Activated CD4-positive, alpha-beta T cell treated with anti-CD3 and anti-CD28 coated beads for 1 hour (primary cell): ENCODE data around the gene PTAFR.
"Not testable (repeated sequence)": the region's sequence is repeated elsewhere in the genome, so short reads cannot be mapped to it uniquely, and the experiment has no call there.

Experiments used
- DNase-seq: peaks from one replicate; pipeline ENCODE4 v3.0.0-alpha.2; 2020

The PTAFR gene

DNA sequence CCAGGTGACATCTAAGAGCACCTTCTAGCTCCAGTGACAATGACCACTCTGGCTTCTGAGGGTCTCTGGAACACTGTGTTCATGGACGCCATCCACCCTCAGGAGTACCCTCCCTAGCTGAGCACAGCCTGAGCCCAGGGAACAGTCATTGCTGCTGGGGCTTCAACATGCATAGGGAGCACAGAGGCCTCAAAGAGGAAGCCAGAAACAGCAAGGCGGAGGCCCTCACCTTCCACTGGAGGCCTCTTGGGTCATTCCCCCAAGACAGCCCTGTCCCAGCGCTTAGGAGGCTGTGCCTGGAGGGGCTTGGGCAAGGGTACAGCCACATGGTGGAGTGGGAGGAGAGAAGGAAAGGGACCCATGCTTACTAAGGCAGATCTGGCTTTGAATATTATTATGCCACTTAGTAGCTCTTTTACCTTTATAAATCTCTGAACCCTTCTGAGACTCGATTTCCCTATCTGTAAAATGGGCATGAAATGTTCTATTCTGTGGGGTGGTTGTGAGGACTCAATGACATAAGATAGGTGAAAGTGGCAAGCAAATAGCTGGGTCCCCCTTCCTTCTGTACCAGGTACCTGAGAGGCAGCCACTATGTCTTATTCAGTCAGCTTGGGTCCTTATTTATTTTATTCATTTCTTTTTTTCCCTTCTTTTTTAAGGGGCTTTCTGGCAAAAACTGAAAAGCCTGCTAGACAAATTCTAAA is 32.8 kb downstream of the PTAFR start:
- DNase-seq, result no peak

GRCh38 chr1:28141685-28142084 is 34.8 kb downstream of the PTAFR start:
- DNase-seq, result no peak

DNA sequence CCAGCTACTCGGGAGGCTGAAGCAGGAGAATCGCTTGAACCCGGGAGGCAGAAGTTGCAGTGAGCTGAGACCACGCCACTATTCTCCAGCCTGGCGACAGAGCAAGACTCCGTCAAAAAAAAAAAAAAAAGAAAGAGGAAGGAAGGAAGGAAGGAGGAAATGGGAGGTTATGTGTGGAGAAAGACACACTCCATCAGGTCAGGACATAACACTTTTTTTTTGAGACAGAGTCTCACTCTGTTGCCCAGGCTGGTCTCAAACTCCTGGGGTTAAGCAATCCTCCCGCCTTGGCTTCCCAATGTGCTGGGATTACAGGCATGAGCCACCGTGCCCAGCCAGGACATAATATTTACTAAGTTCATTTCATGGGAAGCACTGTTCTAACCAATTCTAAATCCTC is 36.6 kb downstream of the PTAFR start:
- DNase-seq, result not testable (repeated sequence)

GRCh38 chr1:28139025-28139712 is 37.3 kb downstream of the PTAFR start:
- no peak for DNase-seq

GRCh38 chr1:28136922-28137613 is 39.4 kb downstream of the PTAFR start:
- DNase-seq, result no peak

DNA sequence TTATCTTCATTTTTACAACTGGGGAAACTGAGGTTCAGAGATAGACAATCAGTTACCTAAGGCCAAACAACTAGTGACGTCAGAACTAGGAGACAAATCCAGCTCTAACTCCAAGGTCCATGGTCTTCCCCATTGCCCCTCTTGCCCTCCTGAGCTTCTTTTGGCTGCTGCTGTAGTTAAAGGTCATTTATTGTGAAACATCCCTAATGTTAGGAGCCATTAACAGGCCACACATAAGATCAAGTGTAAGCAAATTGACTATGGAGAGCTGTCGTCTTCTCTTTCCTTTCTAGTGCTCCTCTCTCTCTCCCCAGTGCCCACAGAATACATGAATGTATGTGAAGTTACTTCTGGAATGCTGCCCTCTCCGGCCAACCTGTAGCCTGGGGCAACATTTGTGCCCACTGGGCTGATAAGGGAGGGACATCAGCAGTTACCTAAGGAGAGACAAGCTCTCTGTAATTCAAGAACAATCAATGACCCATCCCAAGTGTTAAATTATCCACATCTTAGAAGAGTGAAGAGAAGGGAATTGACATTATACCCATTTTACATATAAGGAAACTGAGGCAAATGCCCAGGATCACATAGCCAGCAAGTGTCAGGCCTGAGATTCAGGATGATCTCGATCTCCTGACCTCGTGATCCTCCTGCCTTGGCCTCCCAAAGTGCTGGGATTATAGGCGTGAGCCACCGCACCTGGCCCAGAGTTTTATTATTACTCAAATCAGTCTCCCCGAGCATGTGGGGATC is 40.1 kb downstream of the PTAFR start:
- no peak for DNase-seq

- no peak for DNase-seq
These were observed 40.9 kb downstream of the PTAFR start for GRCh38 chr1:28135371-28136168.

GRCh38 chr1:28134651-28135207 is 41.8 kb downstream of the PTAFR start:
- no peak for DNase-seq

DNA sequence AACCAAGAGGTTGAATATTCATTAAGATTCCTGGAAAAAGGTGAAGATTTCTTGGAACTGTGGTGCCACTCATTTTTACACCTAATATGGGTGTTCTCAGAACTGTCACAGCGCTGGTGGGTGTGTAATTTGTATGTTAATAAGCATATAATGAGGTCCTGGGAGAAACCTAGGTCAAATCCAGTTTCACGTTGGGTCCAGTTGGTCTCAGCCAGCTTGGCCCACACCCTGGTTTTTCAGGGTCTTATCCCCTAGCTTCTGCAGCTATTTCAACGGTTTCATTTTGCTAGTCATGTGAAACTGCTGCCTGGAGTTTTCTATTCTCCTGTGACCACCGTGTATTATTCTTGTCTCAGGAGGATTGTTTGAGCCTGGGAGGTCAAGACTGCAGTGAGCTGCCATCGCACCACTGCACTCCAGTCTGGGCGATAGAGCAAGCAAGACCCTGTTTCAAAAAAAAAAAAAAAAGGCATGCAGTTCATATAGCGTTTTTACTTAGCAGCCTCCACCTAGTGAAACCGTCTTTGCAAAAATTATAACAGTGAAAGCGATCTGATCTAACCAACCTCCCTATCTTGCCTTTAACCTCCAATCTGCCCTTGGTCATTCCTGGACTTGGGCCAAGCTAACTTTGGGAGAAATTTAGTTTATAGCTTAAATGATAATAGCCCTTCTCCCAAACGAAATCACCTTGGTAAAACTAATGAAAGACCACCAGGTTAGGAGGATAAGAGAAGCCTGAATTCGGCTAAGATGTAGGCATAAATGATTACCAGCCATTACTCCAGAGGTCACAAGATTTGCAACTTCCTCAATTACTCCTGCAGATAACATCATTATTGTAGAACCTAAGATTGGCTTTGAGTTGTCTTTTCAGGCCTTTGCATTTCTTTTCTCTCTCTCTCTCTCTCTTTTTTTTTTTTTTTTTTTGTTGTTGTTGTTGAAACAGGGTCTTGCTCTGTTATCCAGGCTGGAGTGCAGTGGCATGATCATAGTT is 44.0 kb downstream of the PTAFR start:
- DNase-seq, result no peak

GRCh38 chr1:28130901-28131300 is 45.6 kb downstream of the PTAFR start:
- no peak for DNase-seq

DNA sequence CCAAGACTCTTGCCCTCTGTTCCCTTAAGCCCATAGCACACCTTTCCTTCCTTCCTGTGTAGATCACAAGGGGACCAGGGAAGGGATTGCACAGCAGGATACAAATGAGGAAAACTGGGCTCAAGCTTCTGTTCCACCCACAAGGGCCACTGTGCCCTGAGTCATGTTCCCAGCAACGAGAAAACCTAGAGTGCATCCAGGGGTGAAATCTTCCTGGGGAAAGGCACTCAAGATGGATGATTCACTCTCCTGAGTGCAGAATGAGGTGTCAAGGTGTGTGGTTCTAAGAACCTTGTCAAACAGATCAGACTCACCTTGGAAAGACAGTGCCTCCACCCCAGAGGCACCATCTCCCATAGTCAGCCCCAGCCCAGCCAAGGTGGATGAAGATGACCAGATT is 47.3 kb downstream of the PTAFR start:
- no peak for DNase-seq

DNA sequence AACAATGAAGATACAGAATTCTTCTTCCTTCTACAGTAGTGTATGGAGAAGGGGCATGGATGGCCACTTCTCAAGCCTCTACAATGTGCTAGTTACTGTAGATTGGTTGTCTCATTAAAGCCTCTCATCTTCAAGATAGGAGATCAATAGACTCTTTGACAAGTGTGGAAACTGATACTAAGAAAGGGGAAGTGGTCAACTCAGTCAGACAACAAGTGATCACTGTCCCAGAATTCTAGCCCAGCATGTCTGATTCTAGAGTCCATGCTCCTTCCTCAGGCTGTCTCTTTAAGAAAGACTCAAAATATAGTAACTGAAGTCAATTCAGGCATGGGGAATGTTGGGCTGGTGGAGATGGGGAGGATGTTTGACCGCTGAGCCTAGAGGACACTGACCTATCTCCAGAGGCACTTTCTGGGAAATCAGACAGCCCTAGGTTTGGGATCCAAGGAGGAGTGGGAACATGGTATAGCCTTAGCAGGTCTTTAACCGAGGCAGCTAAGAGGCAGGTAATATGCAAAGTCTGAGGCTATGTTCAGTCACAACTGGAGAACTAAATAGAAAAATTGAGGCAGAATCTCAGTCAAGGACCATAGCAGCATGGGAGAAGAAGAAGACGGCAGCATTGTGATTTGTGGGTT is 48.8 kb downstream of the PTAFR start:
- DNase-seq, result no peak

GRCh38 chr1:28126783-28127490 is 49.6 kb downstream of the PTAFR start:
- DNase-seq, result no peak

GRCh38 chr1:28126212-28126611 is 50.3 kb downstream of the PTAFR start:
- no peak for DNase-seq

- no peak for DNase-seq
These were observed 53.0 kb downstream of the PTAFR start for GRCh38 chr1:28123461-28123961.

DNA sequence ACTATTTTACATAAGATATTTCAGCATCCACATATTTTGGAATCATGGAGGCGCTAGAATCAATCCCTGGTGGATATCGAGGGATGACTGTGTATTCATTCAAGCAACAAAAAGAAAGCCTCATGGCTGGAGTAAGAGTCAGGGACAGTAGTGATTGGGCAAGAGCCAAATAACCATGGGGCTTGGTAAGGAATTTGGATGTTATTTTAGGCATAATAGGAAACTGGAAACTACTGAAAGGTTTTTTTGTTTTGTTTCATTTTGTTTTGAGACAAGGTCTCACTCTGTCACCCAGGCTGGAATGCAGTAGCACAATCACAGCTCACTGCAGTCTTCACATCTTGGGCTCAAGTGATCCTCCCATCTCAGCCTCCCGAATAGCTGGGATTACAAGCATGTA is 54.3 kb downstream of the PTAFR start:
- no peak for DNase-seq

- DNase-seq, result no peak
These were observed 56.9 kb downstream of the PTAFR start for GRCh38 chr1:28119556-28119955.

GRCh38 chr1:28118640-28119307 is 57.7 kb downstream of the PTAFR start:
- DNase-seq, result no peak

GRCh38 chr1:28115267-28115666 is 61.2 kb downstream of the PTAFR start:
- no peak for DNase-seq
